H9 (cell line): ENCODE results near the gene CCDC60. TPM values are rescaled to one million over a fixed set of nuclear protein-coding genes. Genes with fewer than 3 reads are reported as not detected.

Experiments used
- DNase-seq: peaks from one replicate; pipeline ENCODE4 v3.0.0-alpha.2; 2017
- H2AFZ ChIP-seq: one replicate; pipeline ENCODE4 v1.6.1; 2013; ENCODE audit warnings: mild to moderate bottlenecking, low read length, control low read depth, moderate library complexity
- H2AK5ac ChIP-seq: 2 replicates; pipeline ENCODE4 v1.6.1; 2013; ENCODE audit warnings: low read length, control low read depth, mixed read lengths; ENCODE audit not compliant: insufficient read length
- H2BK120ac ChIP-seq: one replicate; pipeline ENCODE4 v1.6.1; 2013; ENCODE audit warnings: low read depth, mild to moderate bottlenecking, low read length, control low read depth, inconsistent platforms; ENCODE audit not compliant: poor library complexity, severe bottlenecking
- H2BK12ac ChIP-seq: 2 replicates; pipeline ENCODE4 v1.6.1; 2013; ENCODE audit warnings: low read length, control low read depth, mixed read lengths, low read depth; ENCODE audit not compliant: insufficient read length
- H2BK15ac ChIP-seq: 2 replicates; pipeline ENCODE4 v1.6.1; 2013; ENCODE audit warnings: low read depth, low read length, control low read depth
- H2BK20ac ChIP-seq: one replicate; pipeline ENCODE4 v1.6.1; 2013; ENCODE audit warnings: low read depth, mild to moderate bottlenecking, low read length, control low read depth, inconsistent platforms; ENCODE audit not compliant: poor library complexity, severe bottlenecking
- H2BK5ac ChIP-seq: 2 replicates; pipeline ENCODE4 v1.6.1; 2013; ENCODE audit warnings: low read length, control low read depth, mixed read lengths; ENCODE audit not compliant: insufficient read length
- H3K14ac ChIP-seq: 2 replicates; pipeline ENCODE4 v1.6.1; 2013; ENCODE audit warnings: low read length, control low read depth; ENCODE audit not compliant: insufficient read depth
- H3K18ac ChIP-seq: 2 replicates; pipeline ENCODE4 v1.6.1; 2013; ENCODE audit warnings: low read depth, mild to moderate bottlenecking, mixed read lengths, low read length, control low read depth; ENCODE audit not compliant: insufficient read length
- H3K23ac ChIP-seq: 2 replicates; pipeline ENCODE4 v1.6.1; 2013; ENCODE audit warnings: low read length, control low read depth, mixed read lengths, low read depth; ENCODE audit not compliant: insufficient read length
- H3K23me2 ChIP-seq: 2 replicates; pipeline ENCODE4 v1.6.1; 2013; ENCODE audit warnings: low read depth, mild to moderate bottlenecking, mixed read lengths, low read length, control low read depth; ENCODE audit not compliant: insufficient read length, poor library complexity, severe bottlenecking
- H3K27ac ChIP-seq: 2 replicates; pipeline ENCODE4 v1.5.1; 2013; ENCODE audit warnings: low read length, control low read depth, mixed read lengths, low read depth; ENCODE audit not compliant: insufficient read length
- H3K27me3 ChIP-seq: 2 replicates; pipeline ENCODE4 v1.6.1; 2013; ENCODE audit warnings: low read length, control low read depth, inconsistent platforms; ENCODE audit not compliant: insufficient read depth
- H3K4ac ChIP-seq: 2 replicates; pipeline ENCODE4 v1.6.1; 2013; ENCODE audit warnings: low read depth, mild to moderate bottlenecking, control low read depth, inconsistent platforms, low read length, moderate library complexity
- H3K4me1 ChIP-seq: 2 replicates; pipeline ENCODE4 v1.6.1; 2013; ENCODE audit warnings: low read length, control low read depth, inconsistent platforms; ENCODE audit not compliant: insufficient read depth
- H3K4me2 ChIP-seq: 2 replicates; pipeline ENCODE4 v1.6.1; 2013; ENCODE audit warnings: low read length, control low read depth, mixed read lengths; ENCODE audit not compliant: insufficient read length, insufficient read depth
- H3K56ac ChIP-seq: 2 replicates; pipeline ENCODE4 v1.6.1; 2013; ENCODE audit warnings: low read depth, mild to moderate bottlenecking, mixed read lengths, low read length, control low read depth; ENCODE audit not compliant: insufficient read length
- H3K79me1 ChIP-seq: 2 replicates; pipeline ENCODE4 v1.6.1; 2013; ENCODE audit warnings: low read depth, mild to moderate bottlenecking, moderate library complexity, low read length, control low read depth, inconsistent platforms; ENCODE audit not compliant: insufficient read depth, poor library complexity, severe bottlenecking
- H3K79me2 ChIP-seq: 2 replicates; pipeline ENCODE4 v1.6.1; 2013; ENCODE audit warnings: low read length, control low read depth, inconsistent platforms; ENCODE audit not compliant: insufficient read depth
- H3K9ac ChIP-seq: 2 replicates; pipeline ENCODE4 v1.6.1; 2013; ENCODE audit warnings: low read length, control low read depth, mixed read lengths; ENCODE audit not compliant: insufficient read length; ENCODE audit errors: extremely low read depth
- H3K9me3 ChIP-seq: one replicate; pipeline ENCODE4 v1.6.1; 2013; ENCODE audit warnings: low read depth, low read length, inconsistent platforms; ENCODE audit not compliant: control insufficient read depth
- H3T11ph ChIP-seq: one replicate; pipeline ENCODE4 v1.6.1; 2013; ENCODE audit warnings: mild to moderate bottlenecking, low read length, control low read depth, inconsistent platforms
- H4K20me1 ChIP-seq: one replicate; pipeline ENCODE4 v1.6.1; 2013; ENCODE audit not compliant: control insufficient read depth, insufficient read length, insufficient read depth
- H4K5ac ChIP-seq: 2 replicates; pipeline ENCODE4 v1.6.1; 2013; ENCODE audit warnings: low read depth, mild to moderate bottlenecking, mixed read lengths, low read length, control low read depth; ENCODE audit not compliant: insufficient read length
- H4K8ac ChIP-seq: replicated peaks from 2 replicates; pipeline ENCODE4 v1.6.1; 2013; ENCODE audit warnings: low read length, control low read depth, mixed read lengths, low read depth; ENCODE audit not compliant: insufficient read length
- H4K91ac ChIP-seq: 2 replicates; pipeline ENCODE4 v1.6.1; 2013; ENCODE audit warnings: low read depth, mild to moderate bottlenecking, moderate library complexity, mixed read lengths, low read length, control low read depth; ENCODE audit not compliant: insufficient read length
- H3K27ac Mint-ChIP-seq, 3 experiments: 2 replicates in 2 of 3; 3 replicates in 1 of 3; pipeline ENCODE4 v1.8.0; 2020 to 2021; ENCODE audit warnings: mixed read lengths in 3 of 3, mild to moderate bottlenecking in 1 of 3, moderate library complexity in 1 of 3
- H3K27me3 Mint-ChIP-seq: 2 replicates; pipeline ENCODE4 v1.8.0; 2021; ENCODE audit warnings: low read depth, mild to moderate bottlenecking, moderate library complexity, mixed read lengths
- H3K36me3 Mint-ChIP-seq, 3 experiments: 2 replicates in 2 of 3; 3 replicates in 1 of 3; pipeline ENCODE4 v1.8.0; 2020 to 2021; ENCODE audit warnings: low read depth in 3 of 3, mixed read lengths in 3 of 3; ENCODE audit not compliant: insufficient read depth in 1 of 3
- H3K4me1 Mint-ChIP-seq, 2 experiments: 2 replicates each; pipeline ENCODE4 v1.8.0; 2020; ENCODE audit warnings: mixed read lengths in 2 of 2
- H3K4me3 Mint-ChIP-seq, 2 experiments: 2 replicates in 1 of 2; 3 replicates in 1 of 2; pipeline ENCODE4 v1.8.0; 2020 to 2021; ENCODE audit warnings: mild to moderate bottlenecking in 2 of 2, mixed read lengths in 2 of 2, moderate library complexity in 1 of 2
- H3K9me3 Mint-ChIP-seq, 2 experiments: 2 replicates in 1 of 2; 3 replicates in 1 of 2; pipeline ENCODE4 v1.8.0; 2020; ENCODE audit warnings: mild to moderate bottlenecking in 2 of 2, mixed read lengths in 2 of 2, moderate library complexity in 1 of 2
- WGBS: extraction: QIAGEN DNeasy Blood & Tissue Kit; methylation state at CpG from one replicate; pipeline ENCODE4 v1.1.7; 2013; ENCODE audit warnings: missing lambda C conversion rate, low lambda C conversion rate, mixed read lengths; ENCODE audit not compliant: insufficient read length; ENCODE audit errors: extremely low coverage; 5-methylcytosine and 5-hydroxymethylcytosine counted together
- total RNA-seq: library from RNA; stranded (reverse); gene quantifications from 2 replicates; pipeline ENCODE4 v1.2.1, GENCODE V29; 2021
- TF ChIP-seq, protein P1 (sequence below): fragments of 200-600 bp; sonication (generic); conservative IDR thresholded peaks from 3 replicates; pipeline ENCODE4 v1.8.0; 2021; ENCODE audit warnings: antibody characterized with exemption, mild to moderate bottlenecking

The CCDC60 gene
- total RNA-seq, 1 experiment from 2014 or later, result 0.44 TPM

DNA sequence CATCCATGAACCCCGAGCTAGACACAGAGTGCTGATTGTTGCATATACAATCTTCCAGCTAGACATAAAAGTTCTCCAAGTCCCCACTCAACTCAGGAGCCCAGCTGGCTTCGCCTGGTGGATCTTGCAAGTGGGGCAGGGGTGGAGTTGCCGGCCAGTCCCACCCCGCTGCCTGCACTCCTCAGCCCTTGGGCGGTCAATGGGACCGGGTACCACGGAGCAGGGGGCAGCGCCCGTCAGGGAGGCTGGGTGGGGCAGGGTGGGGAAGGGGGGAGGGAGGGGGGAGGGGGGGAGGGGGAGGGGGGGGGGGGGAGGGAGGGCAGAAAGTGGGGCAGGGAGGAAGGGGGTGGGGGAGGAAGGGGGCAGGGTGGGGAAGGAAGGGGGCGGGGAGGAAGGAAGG, 63.0 kb downstream of the CCDC60 start:
- TF ChIP-seq, protein P1, sequence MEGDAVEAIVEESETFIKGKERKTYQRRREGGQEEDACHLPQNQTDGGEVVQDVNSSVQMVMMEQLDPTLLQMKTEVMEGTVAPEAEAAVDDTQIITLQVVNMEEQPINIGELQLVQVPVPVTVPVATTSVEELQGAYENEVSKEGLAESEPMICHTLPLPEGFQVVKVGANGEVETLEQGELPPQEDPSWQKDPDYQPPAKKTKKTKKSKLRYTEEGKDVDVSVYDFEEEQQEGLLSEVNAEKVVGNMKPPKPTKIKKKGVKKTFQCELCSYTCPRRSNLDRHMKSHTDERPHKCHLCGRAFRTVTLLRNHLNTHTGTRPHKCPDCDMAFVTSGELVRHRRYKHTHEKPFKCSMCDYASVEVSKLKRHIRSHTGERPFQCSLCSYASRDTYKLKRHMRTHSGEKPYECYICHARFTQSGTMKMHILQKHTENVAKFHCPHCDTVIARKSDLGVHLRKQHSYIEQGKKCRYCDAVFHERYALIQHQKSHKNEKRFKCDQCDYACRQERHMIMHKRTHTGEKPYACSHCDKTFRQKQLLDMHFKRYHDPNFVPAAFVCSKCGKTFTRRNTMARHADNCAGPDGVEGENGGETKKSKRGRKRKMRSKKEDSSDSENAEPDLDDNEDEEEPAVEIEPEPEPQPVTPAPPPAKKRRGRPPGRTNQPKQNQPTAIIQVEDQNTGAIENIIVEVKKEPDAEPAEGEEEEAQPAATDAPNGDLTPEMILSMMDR, result no peak
- H3K14ac ChIP-seq, result no peak overlapping the region
- H3K23me2 ChIP-seq, result no peaks in the 10 kb centered on the region
- Mint-ChIP-seq H3K27ac (no peak overlapping the region), H3K9me3 (peaks cover 22 to 24% of the 10 kb centered on the region in 2 experiments), H3K27me3 (peaks cover 11% of the 10 kb centered on the region; the same call in 1 of the 2 replicates), H3K4me1 (no peaks in the 10 kb centered on the region), H3K4me3 (no peak overlapping the region), H3K36me3 (peaks cover 3 to 23% (median 14%) of the 10 kb centered on the region in 3 experiments)
- no peaks in the 10 kb centered on the region for H3K4me1 ChIP-seq
- H2BK20ac ChIP-seq, result no peak overlapping the region
- H3K4me2 ChIP-seq, result no peak overlapping the region
- no peak overlapping the region for H4K5ac ChIP-seq
- H3K79me2 ChIP-seq, result no peaks in the 10 kb centered on the region
- no peaks in the 10 kb centered on the region for H3K79me1 ChIP-seq
- WGBS, result no CpG with 5 or more reads among the region's 10 CpGs
- no peak overlapping the region for H3K56ac ChIP-seq
- H2BK15ac ChIP-seq, result no peak overlapping the region
- no peak overlapping the region for H3T11ph ChIP-seq
- H3K27ac ChIP-seq, result no peak overlapping the region
- H2BK12ac ChIP-seq, result no peak overlapping the region
- no peak overlapping the region for H3K23ac ChIP-seq
- H4K91ac ChIP-seq, result no peak overlapping the region
- no peaks in the 10 kb centered on the region for H4K20me1 ChIP-seq
- no peak overlapping the region for H2BK5ac ChIP-seq
- H4K8ac ChIP-seq, result no peak overlapping the region
- H3K9ac ChIP-seq, result no peak overlapping the region
- H3K18ac ChIP-seq, result no peak overlapping the region
- H2BK120ac ChIP-seq, result no peak overlapping the region
- H2AFZ ChIP-seq, result no peak overlapping the region
- H2AK5ac ChIP-seq, result no peak overlapping the region
- H3K9me3 ChIP-seq, result peaks cover 4% of the 10 kb centered on the region
- no peaks in the 10 kb centered on the region; the same call in 1 of the 2 replicates for H3K27me3 ChIP-seq
- DNase-seq, result no peak
- no peak overlapping the region for H3K4ac ChIP-seq
